Gastrocnemius medialis (tissue), 4 donors: Measurements from ENCODE around the gene ELF5. TPM values are rescaled to one million over a fixed set of nuclear protein-coding genes. Genes with fewer than 3 reads are reported as not detected.

Experiments used
- ATAC-seq, 2 donors: fragments of 150-250 bp; one replicate each; pipeline ENCODE4 v1.9.1; 2016
- DNase-seq, 2 donors: peaks; one replicate each; pipeline ENCODE4 v3.0.0-alpha.2; 2019
- H3K27ac ChIP-seq, 4 donors: fragments of 200-600 bp; sonication (generic); 1 replicate in 1 of 4; 2 replicates in 3 of 4; pipeline ENCODE4 v1.5.1; 2016 to 2018; ENCODE audit warnings: mild to moderate bottlenecking in 2 of 4, moderate library complexity in 1 of 4
- H3K27me3 ChIP-seq, 3 donors: fragments of 200-600 bp; sonication (generic) in 2 of 3; 1 replicate in 1 of 3; 2 replicates in 2 of 3; pipeline versions ENCODE4 v1.5.1 to v1.6.0; 2016 to 2019; ENCODE audit warnings: mild to moderate bottlenecking in 1 of 3, moderate library complexity in 1 of 3
- H3K36me3 ChIP-seq, 2 donors: fragments of 200-600 bp; sonication (generic) in 1 of 2; one replicate each; pipeline ENCODE4 v1.5.1; 2017 to 2018
- H3K4me1 ChIP-seq, 2 donors: fragments of 200-600 bp; sonication (generic) in 1 of 2; one replicate each; pipeline ENCODE4 v1.5.1; 2016 to 2017; ENCODE audit warnings: mild to moderate bottlenecking in 2 of 2
- H3K4me3 ChIP-seq, 4 donors: fragments of 200-600 bp; sonication (generic) in 3 of 4; 1 replicate in 1 of 4; 2 replicates in 3 of 4; pipeline ENCODE4 v1.5.1; 2016 to 2019; ENCODE audit warnings: mild to moderate bottlenecking in 2 of 4
- H3K9me3 ChIP-seq, 3 donors: fragments of 200-600 bp; sonication (generic) in 2 of 3; 1 replicate in 1 of 3; 2 replicates in 2 of 3; pipeline ENCODE4 v1.5.1; 2016 to 2019
- POLR2A ChIP-seq, 2 donors: fragments of 450-650 bp; IDR thresholded peaks; one replicate each; pipeline ENCODE4 v1.6.1; 2017; ENCODE audit warnings: antibody characterized with exemption in 2 of 2, mild to moderate bottlenecking in 2 of 2, moderate library complexity in 2 of 2
- in situ Hi-C, 4 donors: fragments of 200-750 bp; cut with MboI; loops; one replicate each; pipeline versions ENCODE4 v1.15.0 to v1.8.0; 2017; ENCODE audit warnings: low sequenced_read_pairs in 4 of 4
- intact Hi-C: fragments of 100-400 bp; cut with DNase I; formaldehyde crosslinking; loops from one replicate; pipeline ENCODE4 v1.15.1; 2023; ENCODE audit warnings: low total_unique reads
- total RNA-seq, 4 donors: library from RNA; depleted of rRNA; stranded (reverse); fragments of >200 nt; gene quantifications; one replicate each; pipeline versions ENCODE4 v1.1.0 to v1.2.3, GENCODE V29; 2016
- TF ChIP-seq, protein P1 (sequence below), 5 experiments: fragments of 450-650 bp in 3 of 5; fragments of 200-600 bp in 2 of 5; sonication (generic) in 2 of 5; IDR thresholded peaks in 4 of 5; conservative IDR thresholded peaks in 1 of 5; 1 replicate in 4 of 5; 2 replicates in 1 of 5; pipeline ENCODE4 v1.5.1; 2016 to 2019; ENCODE audit warnings: antibody characterized with exemption in 5 of 5, mild to moderate bottlenecking in 3 of 5, moderate library complexity in 3 of 5

Gene ELF5
- total RNA-seq, 4 donors from 2014 or later = not detected

GRCh38 chr11:34448223-34448994, 65.2 kb downstream of the ELF5 start:
- Histone ChIP-seq H3K4me1 (peaks cover 33 to 50% of the 10 kb centered on the region in 2 donors), H3K36me3 (peaks cover 0 to 40% of the 10 kb centered on the region in 2 donors), H3K4me3 (no peak overlapping the region), H3K27ac (peak overlapping the region in 2 of 4 donors; percentile 23 to 31), H3K27me3 (no peaks in the 10 kb centered on the region), H3K9me3 (no peaks in the 10 kb centered on the region)
- TF ChIP-seq, protein P1, sequence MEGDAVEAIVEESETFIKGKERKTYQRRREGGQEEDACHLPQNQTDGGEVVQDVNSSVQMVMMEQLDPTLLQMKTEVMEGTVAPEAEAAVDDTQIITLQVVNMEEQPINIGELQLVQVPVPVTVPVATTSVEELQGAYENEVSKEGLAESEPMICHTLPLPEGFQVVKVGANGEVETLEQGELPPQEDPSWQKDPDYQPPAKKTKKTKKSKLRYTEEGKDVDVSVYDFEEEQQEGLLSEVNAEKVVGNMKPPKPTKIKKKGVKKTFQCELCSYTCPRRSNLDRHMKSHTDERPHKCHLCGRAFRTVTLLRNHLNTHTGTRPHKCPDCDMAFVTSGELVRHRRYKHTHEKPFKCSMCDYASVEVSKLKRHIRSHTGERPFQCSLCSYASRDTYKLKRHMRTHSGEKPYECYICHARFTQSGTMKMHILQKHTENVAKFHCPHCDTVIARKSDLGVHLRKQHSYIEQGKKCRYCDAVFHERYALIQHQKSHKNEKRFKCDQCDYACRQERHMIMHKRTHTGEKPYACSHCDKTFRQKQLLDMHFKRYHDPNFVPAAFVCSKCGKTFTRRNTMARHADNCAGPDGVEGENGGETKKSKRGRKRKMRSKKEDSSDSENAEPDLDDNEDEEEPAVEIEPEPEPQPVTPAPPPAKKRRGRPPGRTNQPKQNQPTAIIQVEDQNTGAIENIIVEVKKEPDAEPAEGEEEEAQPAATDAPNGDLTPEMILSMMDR (IDR thresholded peaks at IDR 0.05 in 4 of 5, conservative IDR thresholded peaks at IDR 0.05 in 1 of 5) = no peak
- no peak for TF ChIP-seq POLR2A (IDR thresholded peaks at IDR 0.05)
- DNase-seq (no peak), ATAC-seq (no peak)
- intact Hi-C loops (no loop called here), in situ Hi-C loops (no loop called here)

DNA sequence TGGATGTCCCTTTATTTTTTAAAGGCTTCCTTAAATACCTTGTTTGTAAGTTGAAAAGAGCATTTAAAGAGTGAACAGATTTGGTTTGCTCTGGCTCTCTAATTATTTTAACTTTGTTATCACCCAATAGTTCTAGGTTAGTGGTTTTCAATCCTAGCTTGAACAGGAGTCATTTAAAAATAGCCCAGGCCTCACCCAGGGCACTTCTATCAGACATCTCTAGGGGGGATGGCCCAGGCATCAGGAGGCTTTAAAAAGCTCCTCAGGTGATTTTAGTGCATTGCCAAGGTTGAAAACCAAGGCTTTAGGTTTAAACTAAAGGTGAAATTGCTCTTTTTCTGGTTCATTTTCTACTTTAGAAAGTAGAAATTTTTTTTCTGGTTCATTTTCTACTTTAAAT, 66.5 kb downstream of the ELF5 start:
- no peak for DNase-seq
- no peak for ATAC-seq
- Histone ChIP-seq H3K9me3 (no peaks in the 10 kb centered on the region), H3K4me1 (peaks cover 33 to 64% of the 10 kb centered on the region in 2 donors), H3K27me3 (no peaks in the 10 kb centered on the region), H3K4me3 (no peak overlapping the region), H3K27ac (no peak overlapping the region), H3K36me3 (peaks cover 0 to 27% of the 10 kb centered on the region in 2 donors)
- intact Hi-C loops (no loop called here), in situ Hi-C loops (no loop called here)
- TF ChIP-seq POLR2A (IDR thresholded peaks at IDR 0.05) = no peak
- TF ChIP-seq, protein P1 (IDR thresholded peaks at IDR 0.05 in 4 of 5, conservative IDR thresholded peaks at IDR 0.05 in 1 of 5) = no peak

DNA sequence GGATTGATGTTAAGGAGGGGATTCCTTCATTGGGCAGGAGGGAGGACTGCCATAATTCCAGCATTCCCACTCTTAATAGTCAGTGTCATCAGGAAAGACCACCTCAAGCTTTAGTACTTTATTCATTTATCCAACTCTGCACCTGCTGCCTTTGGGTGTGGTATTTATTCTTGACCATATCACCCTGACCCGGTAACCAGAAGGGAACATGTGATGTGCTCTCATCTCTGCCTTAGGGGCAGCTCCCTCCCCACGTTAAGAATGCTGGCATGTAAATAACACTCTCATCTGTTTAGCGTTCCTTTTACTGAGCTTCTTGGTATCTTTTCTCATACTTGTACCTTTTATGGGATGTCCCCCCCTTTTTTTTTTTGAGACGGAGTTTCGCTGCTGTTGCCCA, 67.2 kb downstream of the ELF5 start:
- Histone ChIP-seq H3K27me3 (no peaks in the 10 kb centered on the region), H3K36me3 (peaks cover 0 to 20% of the 10 kb centered on the region in 2 donors), H3K27ac (no peak overlapping the region), H3K4me1 (peaks cover 33 to 70% of the 10 kb centered on the region in 2 donors), H3K4me3 (no peak overlapping the region), H3K9me3 (no peaks in the 10 kb centered on the region)
- TF ChIP-seq, protein P1 (IDR thresholded peaks at IDR 0.05 in 4 of 5, conservative IDR thresholded peaks at IDR 0.05 in 1 of 5) = no peak
- no peak for TF ChIP-seq POLR2A (IDR thresholded peaks at IDR 0.05)
- no peak for DNase-seq
- no peak for ATAC-seq
- in situ Hi-C loops = no loop called here
- intact Hi-C loops = no loop called here

- intact Hi-C loops = no loop called here
- H3K4me3 ChIP-seq = no peak overlapping the region
- peaks cover 34 to 75% of the 10 kb centered on the region in 2 donors for H3K4me1 ChIP-seq
- in situ Hi-C loops = no loop called here
- no peaks in the 10 kb centered on the region for H3K9me3 ChIP-seq
- TF ChIP-seq, protein P1 (IDR thresholded peaks at IDR 0.05 in 4 of 5, conservative IDR thresholded peaks at IDR 0.05 in 1 of 5) = no peak
- no peak for TF ChIP-seq POLR2A (IDR thresholded peaks at IDR 0.05)
- H3K36me3 ChIP-seq = peaks cover 0 to 16% of the 10 kb centered on the region in 2 donors
- no peak overlapping the region for H3K27ac ChIP-seq
- H3K27me3 ChIP-seq = no peaks in the 10 kb centered on the region
- ATAC-seq (no peak), DNase-seq (no peak)
Measured at GRCh38 chr11:34445956-34446355, 67.6 kb downstream of the ELF5 start.
